Mesendoderm (in vitro differentiated cells): ENCODE results near the gene CFAP46.

Source experiments
- DNase-seq: peaks from one replicate; pipeline ENCODE4 v3.0.0; 2013
- H2AK5ac ChIP-seq: 2 replicates; pipeline ENCODE4 v1.6.1; 2013; ENCODE audit warnings: low read length, inconsistent platforms
- H2BK120ac ChIP-seq: 2 replicates; pipeline ENCODE4 v1.6.1; 2013; ENCODE audit warnings: low read depth, mild to moderate bottlenecking, low read length, moderate library complexity, mixed read lengths
- H2BK15ac ChIP-seq: replicated peaks from 2 replicates; pipeline ENCODE4 v1.6.1; 2013; ENCODE audit warnings: low read depth, mild to moderate bottlenecking, moderate library complexity
- H2BK5ac ChIP-seq: 2 replicates; pipeline ENCODE4 v1.6.1; 2013; ENCODE audit warnings: low read length, inconsistent platforms
- H3K18ac ChIP-seq: 2 replicates; pipeline ENCODE4 v1.6.1; 2013; ENCODE audit warnings: mild to moderate bottlenecking, low read length, mixed read lengths
- H3K23ac ChIP-seq: one replicate; pipeline ENCODE4 v1.6.1; 2013; ENCODE audit warnings: low read length
- H3K27ac ChIP-seq: 2 replicates; pipeline ENCODE4 v1.5.1; 2013; ENCODE audit warnings: low read depth, mild to moderate bottlenecking, inconsistent platforms, low read length, moderate library complexity
- H3K27me3 ChIP-seq: 2 replicates; pipeline ENCODE4 v1.6.1; 2013; ENCODE audit warnings: low read length, control low read depth, mild to moderate bottlenecking, inconsistent platforms; ENCODE audit not compliant: insufficient read depth, poor library complexity
- H3K36me3 ChIP-seq: 2 replicates; pipeline ENCODE4 v1.6.1; 2013; ENCODE audit warnings: low read length, inconsistent platforms; ENCODE audit not compliant: control insufficient read depth, insufficient read depth
- H3K4ac ChIP-seq: one replicate; pipeline ENCODE4 v1.6.1; 2013; ENCODE audit warnings: low read depth, mild to moderate bottlenecking, low read length, moderate library complexity
- H3K4me1 ChIP-seq: 2 replicates; pipeline ENCODE4 v1.6.1; 2013; ENCODE audit warnings: low read depth, low read length, inconsistent platforms; ENCODE audit not compliant: control insufficient read depth
- H3K4me2 ChIP-seq: 2 replicates; pipeline ENCODE4 v1.6.1; 2013; ENCODE audit warnings: low read length
- H3K4me3 ChIP-seq: 2 replicates; pipeline ENCODE4 v1.5.1; 2013; ENCODE audit warnings: mild to moderate bottlenecking, low read length
- H3K56ac ChIP-seq: one replicate; pipeline ENCODE4 v1.6.1; 2013; ENCODE audit warnings: low read length
- H3K79me1 ChIP-seq: 2 replicates; pipeline ENCODE4 v1.6.1; 2013; ENCODE audit warnings: low read length, inconsistent platforms
- H3K79me2 ChIP-seq: 2 replicates; pipeline ENCODE4 v1.6.1; 2013; ENCODE audit warnings: mild to moderate bottlenecking, low read length; ENCODE audit not compliant: control insufficient read depth, insufficient read depth
- H3K9ac ChIP-seq: 2 replicates; pipeline ENCODE4 v1.6.1; 2013; ENCODE audit warnings: low read length, inconsistent platforms
- H4K5ac ChIP-seq: one replicate; pipeline ENCODE4 v1.6.1; 2013; ENCODE audit warnings: low read length
- H4K8ac ChIP-seq: one replicate; pipeline ENCODE4 v1.6.1; 2013; ENCODE audit warnings: low read depth, mild to moderate bottlenecking, control low read depth, low read length, moderate library complexity
- WGBS: extraction: QIAGEN DNeasy Blood & Tissue Kit; methylation state at CpG from one replicate; pipeline ENCODE4 v1.1.7; 2013; ENCODE audit warnings: low lambda C conversion rate, missing lambda C conversion rate; ENCODE audit not compliant: insufficient coverage; ENCODE audit errors: extremely low coverage; 5-methylcytosine and 5-hydroxymethylcytosine counted together

CFAP46 gene

GRCh38 chr10:132855889-132856288 lies 86.5 kb downstream of the CFAP46 start:
- Histone ChIP-seq H3K36me3 (no peaks in the 10 kb centered on the region), H2BK15ac (no peak overlapping the region), H3K56ac (no peak overlapping the region), H3K9ac (no peak overlapping the region), H3K4me1 (no peaks in the 10 kb centered on the region), H4K8ac (no peak overlapping the region), H3K4me3 (no peak overlapping the region), H3K23ac (no peak overlapping the region), H3K4ac (no peak overlapping the region), H3K79me2 (no peaks in the 10 kb centered on the region), H4K5ac (no peak overlapping the region), H3K27me3 (no peaks in the 10 kb centered on the region), H2BK120ac (no peak overlapping the region), H3K4me2 (no peak overlapping the region), H2BK5ac (no peak overlapping the region), H2AK5ac (no peak overlapping the region), H3K27ac (no peak overlapping the region), H3K18ac (no peak overlapping the region), H3K79me1 (no peaks in the 10 kb centered on the region)
- no peak for DNase-seq
- no CpG with 5 or more reads among the region's 7 CpGs for WGBS

DNA sequence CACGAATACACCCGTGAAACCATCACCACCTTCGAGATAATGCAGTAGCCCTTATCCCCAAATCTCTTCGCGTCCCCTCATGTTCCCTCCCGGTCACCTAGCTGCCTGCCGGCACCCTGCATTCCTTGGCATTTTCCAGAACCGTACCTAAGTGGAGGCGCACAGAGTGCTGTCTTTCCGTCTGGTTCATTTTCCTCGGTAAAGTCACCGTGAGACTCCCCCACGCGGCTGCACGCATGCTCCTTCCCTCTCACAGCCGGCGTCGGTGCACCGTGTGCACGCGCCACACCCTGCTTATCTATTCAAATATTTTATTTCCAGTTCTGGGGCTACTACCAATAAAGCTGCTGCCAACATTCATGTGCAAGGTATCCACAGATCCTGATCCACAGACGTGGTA lies 90.9 kb downstream of the CFAP46 start:
- Histone ChIP-seq H3K4me3 (no peak overlapping the region), H2BK15ac (no peak overlapping the region), H3K4ac (no peak overlapping the region), H2BK5ac (no peak overlapping the region), H3K18ac (no peak overlapping the region), H3K27ac (no peak overlapping the region), H3K27me3 (no peaks in the 10 kb centered on the region), H4K8ac (no peak overlapping the region), H3K56ac (no peak overlapping the region), H3K9ac (no peak overlapping the region), H2BK120ac (no peak overlapping the region), H3K36me3 (no peaks in the 10 kb centered on the region), H3K23ac (no peak overlapping the region), H3K79me2 (no peaks in the 10 kb centered on the region), H3K79me1 (no peaks in the 10 kb centered on the region), H3K4me2 (no peak overlapping the region), H4K5ac (no peak overlapping the region), H2AK5ac (no peak overlapping the region), H3K4me1 (no peaks in the 10 kb centered on the region)
- WGBS, result no CpG with 5 or more reads among the region's 22 CpGs
- DNase-seq, result no peak

DNA sequence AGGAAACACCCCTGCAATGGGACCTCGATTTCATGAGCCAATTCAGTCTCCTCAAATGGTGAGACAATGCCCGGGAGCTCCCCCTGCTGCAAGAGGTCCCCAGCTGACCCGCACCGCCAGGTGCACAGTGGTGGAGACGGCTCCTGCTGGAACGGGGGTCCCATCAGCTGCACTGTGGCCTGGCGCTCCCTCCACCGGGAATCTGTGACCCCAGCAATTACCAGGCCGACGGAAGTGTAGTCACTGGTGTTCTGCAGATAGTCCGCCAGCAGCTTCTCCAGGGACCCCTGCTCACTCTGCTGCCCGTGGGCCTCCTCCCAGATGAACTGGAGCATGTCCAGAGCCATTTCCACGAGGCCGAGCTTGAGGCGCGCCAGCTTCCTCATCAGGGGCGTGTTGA lies 91.5 kb downstream of the CFAP46 start:
- Histone ChIP-seq H3K79me2 (no peaks in the 10 kb centered on the region), H3K9ac (no peak overlapping the region), H2BK120ac (no peak overlapping the region), H3K4me2 (no peak overlapping the region), H3K79me1 (no peaks in the 10 kb centered on the region), H3K4ac (no peak overlapping the region), H3K4me3 (no peak overlapping the region), H3K27ac (no peak overlapping the region), H3K27me3 (no peaks in the 10 kb centered on the region), H2BK5ac (no peak overlapping the region), H4K8ac (no peak overlapping the region), H3K23ac (no peak overlapping the region), H2AK5ac (no peak overlapping the region), H2BK15ac (no peak overlapping the region), H3K36me3 (no peaks in the 10 kb centered on the region), H3K18ac (no peak overlapping the region), H3K4me1 (no peaks in the 10 kb centered on the region), H3K56ac (no peak overlapping the region), H4K5ac (no peak overlapping the region)
- no peak for DNase-seq
- WGBS, result no CpG with 5 or more reads among the region's 17 CpGs

DNA sequence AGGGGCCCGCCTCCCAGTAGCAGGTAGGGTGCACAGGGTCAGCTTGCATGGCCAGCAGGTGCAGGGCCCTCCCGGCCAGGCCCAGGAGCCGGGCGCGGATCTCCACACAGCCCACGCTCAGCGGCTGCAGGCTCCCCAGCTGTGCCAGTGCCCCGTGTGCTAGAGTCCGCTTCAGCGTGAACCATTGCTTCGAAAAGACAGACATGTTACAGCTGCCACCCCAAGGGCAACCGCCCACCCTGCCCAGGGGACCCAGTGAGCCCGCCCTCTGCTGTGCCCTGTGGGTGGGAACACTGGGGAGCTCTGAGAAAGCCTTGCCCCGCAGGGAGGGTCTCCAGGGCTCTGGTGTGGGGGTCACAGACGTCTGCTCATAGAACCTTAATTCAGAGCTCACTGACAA lies 92.1 kb downstream of the CFAP46 start:
- Histone ChIP-seq H3K4me1 (no peaks in the 10 kb centered on the region), H2BK120ac (no peak overlapping the region), H3K36me3 (no peaks in the 10 kb centered on the region), H3K27me3 (no peaks in the 10 kb centered on the region), H3K79me1 (no peaks in the 10 kb centered on the region), H3K4me3 (no peak overlapping the region), H3K56ac (no peak overlapping the region), H3K4ac (no peak overlapping the region), H4K5ac (no peak overlapping the region), H3K23ac (no peak overlapping the region), H2AK5ac (no peak overlapping the region), H4K8ac (no peak overlapping the region), H2BK5ac (no peak overlapping the region), H3K27ac (no peak overlapping the region), H3K9ac (no peak overlapping the region), H3K4me2 (no peak overlapping the region), H3K18ac (no peak overlapping the region), H2BK15ac (no peak overlapping the region), H3K79me2 (no peaks in the 10 kb centered on the region)
- DNase-seq, result no peak
- no CpG with 5 or more reads among the region's 15 CpGs for WGBS

DNA sequence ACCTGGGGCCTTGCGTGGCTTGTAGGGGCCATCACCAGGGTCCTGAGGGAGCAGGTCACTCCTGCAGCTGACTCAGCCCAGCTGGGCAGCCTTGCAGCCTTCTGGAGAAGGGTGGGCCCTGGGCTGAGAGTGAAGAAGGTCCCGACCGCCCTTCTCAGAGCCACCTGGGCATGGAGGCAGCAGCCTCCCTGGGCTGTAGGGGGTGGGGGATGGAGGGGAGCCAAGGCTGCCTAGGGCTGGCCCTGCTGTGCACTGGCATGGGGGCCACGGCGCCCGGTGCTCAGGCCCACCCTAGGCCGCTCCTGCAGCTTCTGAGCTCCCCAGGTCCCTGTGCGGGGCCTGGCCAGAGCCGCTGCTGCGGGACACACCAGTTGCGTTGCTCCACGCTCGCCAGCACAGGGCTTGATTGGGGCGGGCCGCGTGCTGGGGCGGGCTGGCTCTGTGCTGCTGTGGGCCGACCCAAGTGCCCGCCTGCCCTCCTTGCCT lies 92.8 kb downstream of the CFAP46 start:
- Histone ChIP-seq H3K4ac (no peak overlapping the region), H3K36me3 (no peaks in the 10 kb centered on the region), H4K8ac (no peak overlapping the region), H3K4me1 (no peaks in the 10 kb centered on the region), H2BK5ac (no peak overlapping the region), H2BK120ac (no peak overlapping the region), H2AK5ac (no peak overlapping the region), H3K4me2 (no peak overlapping the region), H3K27me3 (no peaks in the 10 kb centered on the region), H3K27ac (no peak overlapping the region), H3K23ac (no peak overlapping the region), H3K56ac (no peak overlapping the region), H3K18ac (no peak overlapping the region), H3K79me2 (no peaks in the 10 kb centered on the region), H3K9ac (no peak overlapping the region), H2BK15ac (no peak overlapping the region), H4K5ac (no peak overlapping the region), H3K79me1 (no peaks in the 10 kb centered on the region), H3K4me3 (no peak overlapping the region)
- WGBS, result no CpG with 5 or more reads among the region's 19 CpGs
- DNase-seq, result no peak

DNA sequence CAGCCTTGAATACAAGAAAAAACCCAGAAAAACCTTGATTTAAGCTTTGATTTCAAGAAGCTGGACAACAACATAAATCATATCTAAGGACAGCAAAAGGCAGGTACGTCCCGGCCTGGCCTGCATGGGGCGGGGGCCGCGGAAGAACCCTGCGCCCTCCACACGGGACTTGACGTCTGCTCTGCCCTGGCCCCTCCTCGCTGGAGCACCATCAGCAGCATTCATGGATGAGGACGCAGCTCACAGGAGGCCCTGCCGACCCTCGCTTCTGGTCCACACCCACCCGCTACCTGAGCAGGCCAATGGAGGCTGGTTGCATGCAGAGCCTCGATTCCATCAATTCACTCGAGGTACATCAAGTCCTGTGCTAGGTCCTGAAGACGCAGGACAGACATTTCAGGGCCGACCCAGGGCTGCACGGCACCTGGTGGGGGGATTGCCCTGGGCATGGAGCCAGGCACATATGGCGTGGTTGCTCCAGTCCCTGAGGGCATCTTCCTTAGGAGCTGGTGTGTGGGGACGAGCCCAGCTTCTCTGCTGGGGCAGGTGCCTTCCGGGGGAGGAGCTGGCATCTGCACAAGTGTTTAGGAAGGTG lies 93.3 kb downstream of the CFAP46 start:
- H4K8ac ChIP-seq, result no peak overlapping the region
- H3K4me2 ChIP-seq, result no peak overlapping the region
- H3K79me1 ChIP-seq, result no peaks in the 10 kb centered on the region
- H3K36me3 ChIP-seq, result no peaks in the 10 kb centered on the region
- no peak overlapping the region for H2BK5ac ChIP-seq
- H3K4me1 ChIP-seq, result no peaks in the 10 kb centered on the region
- H3K79me2 ChIP-seq, result no peaks in the 10 kb centered on the region
- H3K4ac ChIP-seq, result no peak overlapping the region
- H3K18ac ChIP-seq, result no peak overlapping the region
- H3K23ac ChIP-seq, result no peak overlapping the region
- H2BK15ac ChIP-seq, result no peak overlapping the region
- DNase-seq, result no peak
- no peak overlapping the region for H2BK120ac ChIP-seq
- H3K27ac ChIP-seq, result no peak overlapping the region
- no peak overlapping the region for H3K56ac ChIP-seq
- no peak overlapping the region for H3K4me3 ChIP-seq
- no peak overlapping the region for H2AK5ac ChIP-seq
- no peaks in the 10 kb centered on the region for H3K27me3 ChIP-seq
- H4K5ac ChIP-seq, result no peak overlapping the region
- WGBS, result no CpG with 5 or more reads among the region's 21 CpGs
- no peak overlapping the region for H3K9ac ChIP-seq
